GM19351 (cell line): ENCODE measurements around the gene GTPBP1.

ENCODE experiments used
- ATAC-seq: cut with Tn5 transposase; IDR thresholded peaks from one replicate; pipeline ENCODE4 v1.9.1; 2021; ENCODE audit warnings: mild to moderate bottlenecking, moderate library complexity; ENCODE audit not compliant: unreplicated experiment

GTPBP1 gene

GRCh38 chr22:38739300-38740055 is 33.7 kb downstream of the GTPBP1 start:
- no peak for ATAC-seq

GRCh38 chr22:38740116-38740723 is 34.5 kb downstream of the GTPBP1 start:
- no peak for ATAC-seq

GRCh38 chr22:38740754-38741153 is 35.0 kb downstream of the GTPBP1 start:
- ATAC-seq: no peak

DNA sequence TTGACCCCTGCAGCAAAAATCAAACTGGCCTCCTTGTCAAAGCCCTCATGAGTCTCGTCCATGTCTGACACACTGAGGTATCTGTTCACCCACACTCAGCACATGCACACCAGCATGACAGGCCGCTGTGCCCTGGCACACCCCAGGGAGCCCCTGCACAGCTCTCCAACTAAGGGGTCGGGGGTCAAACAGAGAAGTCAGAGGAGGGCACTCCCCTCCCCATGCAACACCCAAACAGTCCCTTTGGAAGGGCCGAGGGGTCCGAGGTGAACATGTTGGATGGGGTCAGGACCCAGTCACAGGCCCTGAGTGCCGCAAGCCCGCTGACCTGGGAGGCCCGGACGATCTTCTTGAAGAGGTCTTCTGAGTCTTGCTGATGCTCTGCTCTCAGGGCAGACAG is 35.4 kb downstream of the GTPBP1 start:
- no peak for ATAC-seq

DNA sequence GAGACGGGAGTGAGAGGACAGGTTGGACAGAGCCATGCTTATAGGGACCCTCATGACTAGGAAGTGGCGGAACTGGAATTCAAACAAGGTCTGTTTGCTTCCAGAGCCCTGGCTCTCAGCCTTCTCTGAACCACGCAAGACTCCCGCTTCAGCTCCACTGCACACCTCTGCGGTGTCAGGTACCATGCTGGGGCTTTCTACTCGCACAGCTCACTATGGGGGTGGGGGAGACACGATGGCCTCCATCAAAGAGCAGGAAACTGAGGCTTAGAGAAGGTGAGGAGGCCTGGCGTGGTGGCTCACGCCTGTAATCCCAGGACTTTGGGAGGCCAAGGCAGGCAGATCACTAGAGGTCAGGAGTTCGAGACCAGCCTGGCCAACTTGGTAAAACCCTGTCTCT is 35.8 kb downstream of the GTPBP1 start:
- no peak for ATAC-seq

GRCh38 chr22:38742176-38742942 is 36.6 kb downstream of the GTPBP1 start:
- no peak for ATAC-seq

- no peak for ATAC-seq
These were observed 39.2 kb downstream of the GTPBP1 start for GRCh38 chr22:38744981-38745380.

GRCh38 chr22:38745676-38746460 is 40.1 kb downstream of the GTPBP1 start:
- ATAC-seq: no peak

DNA sequence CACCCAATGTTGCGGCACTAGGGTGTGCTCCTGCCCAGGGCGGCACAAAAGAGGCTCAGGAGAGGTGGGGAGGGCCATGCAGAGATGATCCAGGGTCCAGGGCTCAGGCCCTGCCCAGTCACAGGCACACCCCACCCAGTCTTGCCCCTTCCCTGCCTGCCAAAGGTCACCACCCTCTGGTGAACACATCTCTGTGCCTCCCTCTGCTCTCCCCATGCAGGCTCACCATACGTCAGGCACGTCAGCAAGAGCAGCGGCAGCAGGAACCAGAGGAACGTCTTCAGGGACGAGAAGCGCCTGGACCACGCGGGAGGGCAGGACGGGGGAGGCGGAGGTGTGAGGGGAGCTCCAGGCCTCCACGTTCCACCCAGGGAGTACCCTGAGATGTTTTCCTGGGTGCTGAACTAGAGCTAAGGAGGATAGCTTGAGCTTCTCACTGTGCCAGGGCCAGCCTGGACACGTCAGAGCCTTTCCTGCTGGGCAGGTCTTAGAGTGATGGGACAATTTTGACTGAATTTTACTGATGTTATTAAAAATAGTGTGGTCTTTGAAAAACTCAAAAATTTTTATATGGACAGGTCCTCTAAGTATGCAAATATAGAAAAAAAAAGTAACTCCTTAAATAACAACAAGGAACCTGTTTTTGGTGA is 42.9 kb downstream of the GTPBP1 start:
- ATAC-seq: no peak

DNA sequence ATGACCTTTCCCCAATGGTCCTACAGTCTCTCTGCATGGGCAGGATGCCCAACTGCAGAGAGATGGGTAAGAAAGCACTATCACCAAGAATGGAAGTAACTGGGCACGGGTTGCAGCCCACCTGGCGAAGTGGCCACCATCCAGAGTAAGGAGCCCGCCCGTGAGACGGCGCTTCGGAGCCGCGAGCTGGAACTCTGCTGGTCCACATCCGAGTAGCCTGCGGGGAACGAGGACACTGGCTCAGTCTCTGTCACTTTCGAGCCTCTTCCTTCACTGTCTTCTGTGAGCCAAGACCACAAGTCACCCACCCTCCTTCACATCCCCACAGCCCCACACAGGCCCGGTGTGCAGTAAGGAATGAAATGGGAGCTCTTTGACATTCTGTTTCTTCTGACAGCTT is 44.4 kb downstream of the GTPBP1 start:
- ATAC-seq: no peak

GRCh38 chr22:38750638-38751037 is 44.9 kb downstream of the GTPBP1 start:
- no peak for ATAC-seq

GRCh38 chr22:38751066-38751421 is 45.3 kb downstream of the GTPBP1 start:
- ATAC-seq: no peak

- peak; percentile 47 for ATAC-seq
These were observed 45.9 kb downstream of the GTPBP1 start for GRCh38 chr22:38751422-38752346.

GRCh38 chr22:38753948-38754750 is 48.4 kb downstream of the GTPBP1 start:
- no peak for ATAC-seq

GRCh38 chr22:38754751-38755154 is 49.0 kb downstream of the GTPBP1 start:
- no peak for ATAC-seq

GRCh38 chr22:38755155-38755910 is 49.6 kb downstream of the GTPBP1 start:
- ATAC-seq: peak; percentile 21

- peak; percentile 69 for ATAC-seq
These were observed 50.3 kb downstream of the GTPBP1 start, which contains the start of gene SUN2 for GRCh38 chr22:38755911-38756532. Gene SUN2, minus strand, starts transcription at chr22:38755998. Its CDS starts 3,370 bp downstream, at chr22:38752628.
